Spleen (tissue), 7 donors: ENCODE results near the gene MPP7.

Experiments used
- CTCF ChIP-seq, 11 experiments: fragments of 200-600 bp in 7 of 11; fragments of 450-650 bp in 4 of 11; sonication (generic) in 4 of 11; IDR thresholded peaks in 8 of 11; conservative IDR thresholded peaks in 3 of 11; 1 replicate in 7 of 11; 2 replicates in 4 of 11; pipeline versions ENCODE4 v1.4.0 to v1.8.0; 2016 to 2021; ENCODE audit warnings: antibody characterized with exemption in 11 of 11, inconsistent platforms in 4 of 11, mild to moderate bottlenecking in 1 of 11
- POLR2A ChIP-seq, 3 donors: fragments of 450-650 bp; IDR thresholded peaks; one replicate each; pipeline ENCODE4 v1.5.1; 2017; ENCODE audit warnings: antibody characterized with exemption in 3 of 3, mild to moderate bottlenecking in 1 of 3
- POLR2AphosphoS5 ChIP-seq, 3 donors: sonication (generic); formaldehyde crosslinking; IDR thresholded peaks; one replicate each; pipeline ENCODE4 v1.5.1; 2017; ENCODE audit warnings: antibody characterized with exemption in 3 of 3
- donor health status: DM: no; HTN: no; CAD: no; lungs with moderate emphysema.
- donor health status: DM: no; HTN: no; CAD: no.
- donor health status: DM: no; HTN: no; CAD: no.

GRCh38 chr10:28295336-28295735 lies 7.5 kb downstream of the MPP7 start:
- TF ChIP-seq CTCF (IDR thresholded peaks at IDR 0.05 in 8 of 11, conservative IDR thresholded peaks at IDR 0.05 in 3 of 11): no peak
- no peak for TF ChIP-seq POLR2AphosphoS5 (IDR thresholded peaks at IDR 0.05)
- TF ChIP-seq POLR2A (IDR thresholded peaks at IDR 0.05): no peak
